Measurements from ENCODE around the gene WWOX.

GRCh38 chr16:78413651-78414050 lies 314.2 kb downstream of the WWOX start:
- TF ChIP-seq EZH2 (conservative IDR thresholded peaks at IDR 0.05; ENCODE audit: low read depth, low read length) = no peak
- no peak for TF ChIP-seq SOX6 (IDR thresholded peaks at IDR 0.05)
- no peak for TF ChIP-seq SOX6 (CRISPR knock-in tag; IDR thresholded peaks at IDR 0.05)
- TF ChIP-seq BRCA1 (CRISPR knock-in tag; IDR thresholded peaks at IDR 0.05) = no peak
- no peak for TF ChIP-seq SP1 (IDR thresholded peaks at IDR 0.05)
- no peak for TF ChIP-seq SP1 (CRISPR knock-in tag; IDR thresholded peaks at IDR 0.05)
- no peak for TF ChIP-seq NR1H2 (CRISPR knock-in tag; IDR thresholded peaks at IDR 0.05; ENCODE audit: borderline replicate concordance, low read depth)
- no peak for TF ChIP-seq ZNF33B (CRISPR knock-in tag; IDR thresholded peaks at IDR 0.05)
- TF ChIP-seq E2F1 (CRISPR knock-in tag; IDR thresholded peaks at IDR 0.05) = no peak
- TF ChIP-seq ZSCAN5A (CRISPR knock-in tag; IDR thresholded peaks at IDR 0.05; ENCODE audit: borderline replicate concordance) = no peak
- no peak for TF ChIP-seq PRPF4 (IDR thresholded peaks at IDR 0.05; ENCODE audit: low read depth, low read length, poor library complexity, severe bottlenecking)
- TF ChIP-seq ATF2 (CRISPR knock-in tag; IDR thresholded peaks at IDR 0.05) = no peak
- TF ChIP-seq ZNF264 (CRISPR knock-in tag; IDR thresholded peaks at IDR 0.05) = no peak
- no peak for TF ChIP-seq ZNF414 (CRISPR knock-in tag; IDR thresholded peaks at IDR 0.05)
- no peak for TF ChIP-seq GFI1 (CRISPR knock-in tag; IDR thresholded peaks at IDR 0.05; ENCODE audit: borderline replicate concordance)
